Keratinocyte (primary cell): Measurements from ENCODE around the gene CENPU. TPM values are rescaled to one million over a fixed set of nuclear protein-coding genes. Genes with fewer than 3 reads are reported as not detected.

Experiments
- DNase-seq: peaks from one replicate; pipeline ENCODE4 v3.0.0-alpha.2; 2011; ENCODE audit warnings: low read depth, missing footprints, low spot score
- FAIRE-seq: peaks from 2 replicates; lab custom pipeline; 2011; peaks lifted over from hg19 to GRCh38; lab: Jason Lieb, UNC
- H2AFZ ChIP-seq: 2 replicates; pipeline ENCODE4 v1.6.0; 2012; ENCODE audit warnings: low read length, control low read depth, inconsistent platforms; ENCODE audit not compliant: control insufficient read depth
- H3K27ac ChIP-seq: 2 replicates; pipeline ENCODE4 v1.5.1; 2011; ENCODE audit warnings: low read length; ENCODE audit not compliant: control insufficient read depth, insufficient read depth
- H3K27me3 ChIP-seq: 3 replicates; pipeline ENCODE4 v1.6.0; 2011; ENCODE audit warnings: low read length; ENCODE audit not compliant: control insufficient read depth, insufficient read depth; ENCODE audit errors: extremely low read depth
- H3K36me3 ChIP-seq, 2 experiments: 2 replicates in 1 of 2; 3 replicates in 1 of 2; pipeline ENCODE4 v1.5.1; 2011; ENCODE audit warnings: low read length in 2 of 2, mild to moderate bottlenecking in 1 of 2; ENCODE audit not compliant: control insufficient read depth in 2 of 2, insufficient read depth in 2 of 2; ENCODE audit errors: extremely low read depth in 1 of 2
- H3K4me1 ChIP-seq: 3 replicates; pipeline ENCODE4 v1.5.1; 2011; ENCODE audit warnings: low read length; ENCODE audit not compliant: control insufficient read depth, insufficient read depth; ENCODE audit errors: extremely low read depth
- H3K4me2 ChIP-seq: 3 replicates; pipeline ENCODE4 v1.6.0; 2011; ENCODE audit warnings: low read depth, low read length; ENCODE audit not compliant: control insufficient read depth, insufficient read depth; ENCODE audit errors: extremely low read depth
- H3K4me3 ChIP-seq, 3 experiments: fragments of 200-600 bp in 1 of 3; sonication (generic) in 1 of 3; 2 replicates in 2 of 3; 3 replicates in 1 of 3; pipeline ENCODE4 v1.5.1; 2011 to 2016; ENCODE audit warnings: low read length in 3 of 3, mild to moderate bottlenecking in 3 of 3, control low read depth in 2 of 3, inconsistent platforms in 1 of 3, low read depth in 1 of 3, mixed read lengths in 1 of 3, mixed run types in 1 of 3, moderate library complexity in 1 of 3; ENCODE audit not compliant: control insufficient read depth in 2 of 3, insufficient read depth in 2 of 3; ENCODE audit errors: extremely low read depth in 1 of 3
- H3K79me2 ChIP-seq: 2 replicates; pipeline ENCODE4 v1.6.0; 2012; ENCODE audit warnings: low read length; ENCODE audit not compliant: control insufficient read depth, insufficient read depth
- H3K9ac ChIP-seq: 3 replicates; pipeline ENCODE4 v1.6.0; 2011; ENCODE audit warnings: low read length; ENCODE audit not compliant: control insufficient read depth, insufficient read depth; ENCODE audit errors: extremely low read depth
- H3K9me1 ChIP-seq: 3 replicates; pipeline ENCODE4 v1.6.0; 2011; ENCODE audit warnings: low read length; ENCODE audit not compliant: control insufficient read depth, insufficient read depth; ENCODE audit errors: extremely low read depth
- H3K9me3 ChIP-seq: 2 replicates; pipeline ENCODE4 v1.5.1; 2012; ENCODE audit warnings: low read depth, low read length; ENCODE audit not compliant: control insufficient read depth
- H4K20me1 ChIP-seq: 3 replicates; pipeline ENCODE4 v1.6.0; 2011; ENCODE audit warnings: low read length; ENCODE audit not compliant: control insufficient read depth, insufficient read depth; ENCODE audit errors: extremely low read depth
- CTCF ChIP-seq, 3 experiments: IDR thresholded peaks in 1 of 3; conservative IDR thresholded peaks in 1 of 3; optimal IDR thresholded peaks in 1 of 3; 2 replicates in 2 of 3; 3 replicates in 1 of 3; pipeline versions ENCODE3 to v1.5.1; 2011; ENCODE audit warnings: low read length in 3 of 3, mild to moderate bottlenecking in 3 of 3, moderate library complexity in 2 of 3, control low read depth in 1 of 3, inconsistent platforms in 1 of 3; ENCODE audit not compliant: insufficient read depth in 2 of 3; ENCODE audit errors: extremely low read depth in 1 of 3
- EZH2 ChIP-seq: IDR thresholded peaks from one replicate; pipeline ENCODE4 v1.6.1; 2012; ENCODE audit warnings: inconsistent platforms, mild to moderate bottlenecking, low read length, moderate library complexity
- dilution Hi-C: fragments of 300-500 bp; cut with MboI; formaldehyde crosslinking; loops from one replicate; pipeline ENCODE4 v1.7.0; 2020; ENCODE audit warnings: low sequenced_read_pairs; ENCODE audit not compliant: extremely low pct_ligation_motif_present
- polyA plus RNA-seq, 5 experiments: library from polyadenylated mRNA; depleted of rRNA in 3 of 5; stranded (reverse) in 3 of 5; stranded (forward) in 1 of 5; unstranded in 1 of 5; fragments of >200 nt; gene quantifications; 1 replicate in 1 of 5; 2 replicates in 3 of 5; 3 replicates in 1 of 5; pipeline versions ENCODE4 v1.2.1 to v1.2.3, GENCODE V29; 2011 to 2012; ENCODE audit warnings: missing spikeins in 2 of 5, low read depth in 1 of 5, low replicate concordance in 1 of 5

The CENPU gene
- polyA plus RNA-seq, 1 donor (not counting 4 experiments of a cell fraction or from before 2014, with no cell fraction given): 12.5 TPM

- H3K36me3 ChIP-seq: peaks cover 12 to 16% of the 10 kb centered on the region in 2 experiments
- dilution Hi-C loops: no loop called here
- DNase-seq: no peak
These were observed 42.1 kb upstream of the CENPU start for GRCh38 chr4:184775854-184776555.

GRCh38 chr4:184774152-184774551, 40.3 kb upstream of the CENPU start:
- Histone ChIP-seq H4K20me1 (no peaks in the 10 kb centered on the region), H3K9me1 (no peaks in the 10 kb centered on the region), H3K4me2 (no peak overlapping the region), H3K9ac (no peak overlapping the region), H3K27ac (no peak overlapping the region), H3K36me3 (peaks cover 12 to 18% of the 10 kb centered on the region in 2 experiments), H3K27me3 (no peaks in the 10 kb centered on the region), H3K4me1 (no peaks in the 10 kb centered on the region), H3K9me3 (no peaks in the 10 kb centered on the region), H3K79me2 (no peaks in the 10 kb centered on the region), H3K4me3 (no peak overlapping the region), H2AFZ (no peak overlapping the region)
- no peak for FAIRE-seq
- DNase-seq: no peak
- TF ChIP-seq EZH2 (no peak), CTCF (optimal IDR thresholded peaks at IDR 0.05 in 1 of 3, IDR thresholded peaks at IDR 0.05 in 1 of 3, conservative IDR thresholded peaks at IDR 0.05 in 1 of 3; ENCODE audit: extremely low read depth in 1 of 3, insufficient read depth in 2 of 3, low read length in 3 of 3) (no peak)
- dilution Hi-C loops: no loop called here

More at GRCh38 chr4:184775854-184776555, 42.1 kb upstream of the CENPU start:
- no peak overlapping the region for H3K4me3 ChIP-seq
- no peaks in the 10 kb centered on the region for H3K9me3 ChIP-seq
- no peak overlapping the region for H3K9ac ChIP-seq
- H4K20me1 ChIP-seq: no peaks in the 10 kb centered on the region
- H2AFZ ChIP-seq: no peak overlapping the region
- no peaks in the 10 kb centered on the region for H3K79me2 ChIP-seq
- no peak overlapping the region for H3K4me2 ChIP-seq
- H3K27me3 ChIP-seq: no peaks in the 10 kb centered on the region
- no peaks in the 10 kb centered on the region for H3K4me1 ChIP-seq
- TF ChIP-seq EZH2 (no peak), CTCF (optimal IDR thresholded peaks at IDR 0.05 in 1 of 3, IDR thresholded peaks at IDR 0.05 in 1 of 3, conservative IDR thresholded peaks at IDR 0.05 in 1 of 3; ENCODE audit: extremely low read depth in 1 of 3, insufficient read depth in 2 of 3, low read length in 3 of 3) (no peak)
- no peak overlapping the region for H3K27ac ChIP-seq
- no peak for FAIRE-seq
- no peaks in the 10 kb centered on the region for H3K9me1 ChIP-seq
